WTC11 (cell line): ENCODE measurements around the gene LYSMD1. TPM values are rescaled to one million over a fixed set of nuclear protein-coding genes. Genes with fewer than 3 reads are reported as not detected.

Experiments used
- ATAC-seq: fragments of 200-7000 bp; cut with Tn5 transposase; 2 replicates; pipeline ENCODE4 v1.10.0; 2021; ENCODE audit warnings: mild to moderate bottlenecking, moderate library complexity
- CTCF ChIA-PET: fragments of 300-600 bp; sonication (Branson Sonifier 250); formaldehyde crosslinking; loops from one replicate; lab custom pipeline; 2021; ENCODE audit warnings: antibody characterized with exemption; lab: Charles Lee
- POLR2A ChIA-PET: fragments of 350-600 bp; sonication (Branson Sonifier 250); formaldehyde crosslinking; loops from one replicate; lab custom pipeline; 2021; ENCODE audit warnings: antibody characterized with exemption; lab: Charles Lee
- DNase-seq: peaks from one replicate; pipeline ENCODE4 v3.0.0; 2021; ENCODE audit warnings: low spot score
- H3K27ac Mint-ChIP-seq: 2 replicates; pipeline ENCODE4 v1.8.0; 2021; ENCODE audit warnings: mixed read lengths
- H3K27me3 Mint-ChIP-seq: 2 replicates; pipeline ENCODE4 v1.8.0; 2021; ENCODE audit warnings: low read depth, mild to moderate bottlenecking, moderate library complexity, mixed read lengths
- H3K36me3 Mint-ChIP-seq: 2 replicates; pipeline ENCODE4 v1.8.0; 2021; ENCODE audit warnings: mixed read lengths
- H3K4me1 Mint-ChIP-seq: 2 replicates; pipeline ENCODE4 v1.8.0; 2022; ENCODE audit warnings: mixed read lengths
- H3K4me3 Mint-ChIP-seq: 2 replicates; pipeline ENCODE4 v1.8.0; 2021; ENCODE audit warnings: mild to moderate bottlenecking, moderate library complexity, mixed read lengths
- H3K9me3 Mint-ChIP-seq: 2 replicates; pipeline ENCODE4 v1.8.0; 2021; ENCODE audit warnings: mixed read lengths
- CREB1 ChIP-seq: sonication (generic); formaldehyde crosslinking; IDR thresholded peaks from 2 replicates; pipeline ENCODE4 v1.8.0; 2023; ENCODE audit warnings: mild to moderate bottlenecking, missing genetic modification reagents
- E2F5 ChIP-seq: sonication (generic); formaldehyde crosslinking; IDR thresholded peaks from 2 replicates; pipeline ENCODE4 v1.8.1; 2022; ENCODE audit warnings: mild to moderate bottlenecking, moderate library complexity, missing genetic modification reagents
- ELF4 ChIP-seq: sonication (generic); formaldehyde crosslinking; IDR thresholded peaks from 2 replicates; pipeline ENCODE4 v1.8.1; 2022; ENCODE audit warnings: low read depth, mild to moderate bottlenecking, moderate library complexity, missing genetic modification reagents
- ESRRA ChIP-seq: sonication (generic); formaldehyde crosslinking; IDR thresholded peaks from 2 replicates; pipeline ENCODE4 v1.8.1; 2022; ENCODE audit warnings: mild to moderate bottlenecking, missing genetic modification reagents, borderline replicate concordance
- ETV6 ChIP-seq: sonication (generic); formaldehyde crosslinking; IDR thresholded peaks from 2 replicates; pipeline ENCODE4 v1.8.1; 2022; ENCODE audit warnings: mild to moderate bottlenecking, missing genetic modification reagents
- HMGA2 ChIP-seq: fragments of 250-450 bp; sonication (Bioruptor Pico); IDR thresholded peaks from 2 replicates; pipeline ENCODE4 v1.4.0; 2021; ENCODE audit warnings: mild to moderate bottlenecking, moderate library complexity
- MXD4 ChIP-seq: fragments of 250-450 bp; sonication (Bioruptor Pico); IDR thresholded peaks from 2 replicates; pipeline ENCODE4 v1.8.0; 2021; ENCODE audit warnings: mild to moderate bottlenecking, moderate library complexity, borderline replicate concordance
- MYBL2 ChIP-seq: sonication (generic); formaldehyde crosslinking; IDR thresholded peaks from 2 replicates; pipeline ENCODE4 v1.8.1; 2023; ENCODE audit warnings: mild to moderate bottlenecking, moderate library complexity, missing genetic modification reagents
- NFE2L1 ChIP-seq: sonication (generic); formaldehyde crosslinking; IDR thresholded peaks from 2 replicates; pipeline ENCODE4 v1.8.1; 2023; ENCODE audit warnings: missing genetic modification reagents
- NR2C2 ChIP-seq: sonication (generic); formaldehyde crosslinking; IDR thresholded peaks from 2 replicates; pipeline ENCODE4 v1.8.0; 2022; ENCODE audit warnings: mild to moderate bottlenecking, missing genetic modification reagents
- NR3C1 ChIP-seq: sonication (generic); formaldehyde crosslinking; conservative IDR thresholded peaks from 2 replicates; pipeline ENCODE4 v1.8.1; 2023; ENCODE audit warnings: low read depth, mild to moderate bottlenecking, missing genetic modification reagents
- TEAD1 ChIP-seq: sonication (generic); formaldehyde crosslinking; IDR thresholded peaks from 2 replicates; pipeline ENCODE4 v1.8.0; 2022; ENCODE audit warnings: mild to moderate bottlenecking, missing genetic modification reagents
- TEAD4 ChIP-seq: sonication (generic); formaldehyde crosslinking; IDR thresholded peaks from 2 replicates; pipeline ENCODE4 v1.8.0; 2022; ENCODE audit warnings: mild to moderate bottlenecking, missing genetic modification reagents
- USF1 ChIP-seq: sonication (generic); formaldehyde crosslinking; IDR thresholded peaks from 2 replicates; pipeline ENCODE4 v1.8.0; 2022; ENCODE audit warnings: mild to moderate bottlenecking, missing genetic modification reagents
- ZMAT4 ChIP-seq: fragments of 250-450 bp; sonication (Bioruptor Pico); IDR thresholded peaks from 2 replicates; pipeline ENCODE4 v1.9.0; 2021; ENCODE audit warnings: mild to moderate bottlenecking
- ZNF263 ChIP-seq: sonication (generic); formaldehyde crosslinking; IDR thresholded peaks from 2 replicates; pipeline ENCODE4 v1.8.1; 2022; ENCODE audit warnings: low read depth, mild to moderate bottlenecking, moderate library complexity, missing genetic modification reagents
- ZNF416 ChIP-seq: fragments of 250-450 bp; sonication (Bioruptor Pico); IDR thresholded peaks from 2 replicates; pipeline ENCODE4 v1.9.0; 2021; ENCODE audit warnings: mild to moderate bottlenecking, inconsistent platforms
- ZNF671 ChIP-seq: fragments of 250-450 bp; sonication (Bioruptor Pico); IDR thresholded peaks from 2 replicates; pipeline ENCODE4 v1.8.0; 2021; ENCODE audit warnings: mild to moderate bottlenecking
- total RNA-seq: library from RNA; stranded (reverse); gene quantifications from 3 replicates; pipeline ENCODE4 v1.2.3, GENCODE V29; 2021
- TF ChIP-seq, protein P1 (sequence below): sonication (generic); formaldehyde crosslinking; IDR thresholded peaks from 2 replicates; pipeline ENCODE4 v1.8.1; 2023; ENCODE audit warnings: mild to moderate bottlenecking, missing genetic modification reagents
- TF ChIP-seq, protein P2 (sequence below): sonication (generic); formaldehyde crosslinking; IDR thresholded peaks from 2 replicates; pipeline ENCODE4 v1.8.0; 2022; ENCODE audit warnings: mild to moderate bottlenecking, missing genetic modification reagents
- TF ChIP-seq, protein P3 (sequence below): fragments of 250-450 bp; sonication (Bioruptor Pico); IDR thresholded peaks from 2 replicates; pipeline ENCODE4 v2.1.2; 2022; ENCODE audit warnings: mild to moderate bottlenecking, moderate library complexity

The LYSMD1 gene
- total RNA-seq, 1 experiment from 2014 or later, result 7.8 TPM

DNA sequence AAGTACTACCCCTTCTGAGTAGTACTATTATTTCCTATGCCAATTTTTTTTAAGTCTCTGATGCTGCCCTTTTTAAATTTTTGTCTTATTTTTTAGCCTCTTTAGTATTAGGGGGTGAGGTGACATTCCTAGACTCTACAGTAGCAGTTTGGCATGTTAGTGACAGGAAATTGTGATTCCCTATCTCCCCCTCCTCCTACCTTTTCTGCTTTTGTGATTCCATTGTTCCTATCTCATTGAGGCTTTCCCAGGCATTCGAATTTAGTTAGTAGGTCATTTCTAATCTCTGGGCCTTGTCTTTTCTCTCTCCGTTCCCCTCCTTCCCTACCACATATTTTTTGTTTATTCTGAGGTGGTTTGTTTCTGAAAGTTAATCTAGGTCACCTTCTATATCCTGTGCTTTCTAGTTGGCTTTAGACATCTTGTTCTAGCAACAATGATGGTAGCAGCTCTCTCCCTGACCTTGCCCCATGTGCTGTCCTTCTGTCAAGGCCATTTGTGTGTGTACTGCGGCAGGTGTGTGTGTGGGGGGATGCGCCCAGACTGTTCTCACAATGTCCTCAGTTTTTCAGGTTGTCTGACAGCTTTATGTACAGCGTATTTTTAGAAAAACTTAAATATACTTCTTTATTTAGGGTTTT lies 40.8 kb downstream of the LYSMD1 start:
- DNase-seq (no peak), ATAC-seq (peak; percentile 53)
- ChIA-PET CTCF (interaction anchor here (0.8 to 2.0 kb wide), 4 partner anchors 9 to 55 kb away, joined by 3 to 23 read pairs (median 3); no protein-coding TSS in a partner anchor), POLR2A (no interaction called here)
- peak overlapping the region; percentile 11; the same call in 1 of the 2 replicates for H3K27ac Mint-ChIP-seq
- peaks cover 22% of the 10 kb centered on the region for H3K4me1 Mint-ChIP-seq
- H3K27me3 Mint-ChIP-seq, result no peaks in the 10 kb centered on the region; the same call in 1 of the 2 replicates
- H3K9me3 Mint-ChIP-seq, result no peaks in the 10 kb centered on the region
- no peak overlapping the region for H3K4me3 Mint-ChIP-seq
- no peak for TF ChIP-seq HMGA2 (CRISPR knock-in tag)
- TF ChIP-seq, protein P1, sequence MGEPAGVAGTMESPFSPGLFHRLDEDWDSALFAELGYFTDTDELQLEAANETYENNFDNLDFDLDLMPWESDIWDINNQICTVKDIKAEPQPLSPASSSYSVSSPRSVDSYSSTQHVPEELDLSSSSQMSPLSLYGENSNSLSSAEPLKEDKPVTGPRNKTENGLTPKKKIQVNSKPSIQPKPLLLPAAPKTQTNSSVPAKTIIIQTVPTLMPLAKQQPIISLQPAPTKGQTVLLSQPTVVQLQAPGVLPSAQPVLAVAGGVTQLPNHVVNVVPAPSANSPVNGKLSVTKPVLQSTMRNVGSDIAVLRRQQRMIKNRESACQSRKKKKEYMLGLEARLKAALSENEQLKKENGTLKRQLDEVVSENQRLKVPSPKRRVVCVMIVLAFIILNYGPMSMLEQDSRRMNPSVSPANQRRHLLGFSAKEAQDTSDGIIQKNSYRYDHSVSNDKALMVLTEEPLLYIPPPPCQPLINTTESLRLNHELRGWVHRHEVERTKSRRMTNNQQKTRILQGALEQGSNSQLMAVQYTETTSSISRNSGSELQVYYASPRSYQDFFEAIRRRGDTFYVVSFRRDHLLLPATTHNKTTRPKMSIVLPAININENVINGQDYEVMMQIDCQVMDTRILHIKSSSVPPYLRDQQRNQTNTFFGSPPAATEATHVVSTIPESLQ (CRISPR knock-in tag), result no peak
- TF ChIP-seq TEAD4 (CRISPR knock-in tag), result no peak
- TF ChIP-seq ETV6, result no peak
- TF ChIP-seq ZMAT4 (CRISPR knock-in tag), result no peak
- TF ChIP-seq E2F5, result no peak
- H3K36me3 Mint-ChIP-seq, result no peaks in the 10 kb centered on the region

DNA sequence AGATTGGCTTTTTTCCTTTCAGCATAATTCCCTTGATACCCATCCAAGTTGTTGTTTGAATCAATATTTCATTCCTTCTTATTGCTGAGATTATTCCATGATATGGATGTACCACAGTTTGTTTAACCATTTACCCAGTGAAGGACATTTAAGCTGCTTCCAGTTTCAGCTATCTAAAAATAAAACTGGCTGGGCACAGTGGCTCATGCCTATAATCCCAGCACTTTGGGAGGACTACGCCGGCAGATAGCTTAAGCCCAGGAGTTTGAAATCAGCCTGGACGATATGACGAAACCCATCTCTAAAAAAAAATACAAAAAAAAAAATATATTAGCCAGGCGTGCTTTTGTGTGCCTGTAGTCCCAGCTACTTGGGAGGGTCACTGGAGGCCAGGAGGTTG lies 51.8 kb downstream of the LYSMD1 start:
- TF ChIP-seq ZNF263 (CRISPR knock-in tag) (no peak), MXD4 (CRISPR knock-in tag) (no peak), CREB1 (CRISPR knock-in tag) (no peak), ZNF671 (CRISPR knock-in tag) (no peak), HMGA2 (CRISPR knock-in tag) (no peak), MYBL2 (CRISPR knock-in tag) (no peak), TEAD1 (no peak), ELF4 (CRISPR knock-in tag) (no peak), USF1 (CRISPR knock-in tag) (no peak), ZNF416 (no peak), NR3C1 (CRISPR knock-in tag) (no peak), ESRRA (CRISPR knock-in tag) (no peak), NFE2L1 (CRISPR knock-in tag) (no peak), NR2C2 (CRISPR knock-in tag) (no peak)
- TF ChIP-seq, protein P2, sequence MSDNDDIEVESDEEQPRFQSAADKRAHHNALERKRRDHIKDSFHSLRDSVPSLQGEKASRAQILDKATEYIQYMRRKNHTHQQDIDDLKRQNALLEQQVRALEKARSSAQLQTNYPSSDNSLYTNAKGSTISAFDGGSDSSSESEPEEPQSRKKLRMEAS, result no peak
- TF ChIP-seq, protein P3, sequence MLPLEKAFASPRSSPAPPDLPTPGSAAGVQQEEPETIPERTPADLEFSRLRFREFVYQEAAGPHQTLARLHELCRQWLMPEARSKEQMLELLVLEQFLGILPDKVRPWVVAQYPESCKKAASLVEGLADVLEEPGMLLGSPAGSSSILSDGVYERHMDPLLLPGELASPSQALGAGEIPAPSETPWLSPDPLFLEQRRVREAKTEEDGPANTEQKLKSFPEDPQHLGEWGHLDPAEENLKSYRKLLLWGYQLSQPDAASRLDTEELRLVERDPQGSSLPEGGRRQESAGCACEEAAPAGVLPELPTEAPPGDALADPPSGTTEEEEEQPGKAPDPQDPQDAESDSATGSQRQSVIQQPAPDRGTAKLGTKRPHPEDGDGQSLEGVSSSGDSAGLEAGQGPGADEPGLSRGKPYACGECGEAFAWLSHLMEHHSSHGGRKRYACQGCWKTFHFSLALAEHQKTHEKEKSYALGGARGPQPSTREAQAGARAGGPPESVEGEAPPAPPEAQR, result no peak
- H3K9me3 Mint-ChIP-seq, result no peaks in the 10 kb centered on the region
- no peaks in the 10 kb centered on the region for H3K27me3 Mint-ChIP-seq
- CTCF ChIA-PET, result interaction anchor here (0.7 to 11.6 kb wide), 6 partner anchors 14 to 135 kb away, joined by 3 to 77 read pairs (median 3); partner anchors contain the start of gene TNFAIP8L2
- DNase-seq (no peak), ATAC-seq (no peak)
- POLR2A ChIA-PET, result no interaction called here
- H3K36me3 Mint-ChIP-seq, result no peaks in the 10 kb centered on the region
- H3K4me1 Mint-ChIP-seq, result no peaks in the 10 kb centered on the region
- H3K4me3 Mint-ChIP-seq, result no peak overlapping the region
- H3K27ac Mint-ChIP-seq, result no peak overlapping the region

Other genes starting within 250 kb of the LYSMD1 start
- gene SETDB1, start 239.5 kb downstream of the LYSMD1 start, total RNA-seq, result 48.1 to 53.1 TPM (median 48.8 TPM) in 3 replicates
- gene CERS2, start 191.1 kb downstream of the LYSMD1 start, total RNA-seq, result 182 to 203 TPM (median 200 TPM) in 3 replicates
- 1.5 to 1.6 TPM (median 1.6 TPM) in 3 replicates for gene ANXA9, start 183.6 kb downstream of the LYSMD1 start, total RNA-seq
- gene MINDY1, start 159.0 kb downstream of the LYSMD1 start, total RNA-seq, result 10.1 to 11.2 TPM (median 11.0 TPM) in 3 replicates
- 24.5 to 29.6 TPM (median 28.5 TPM) in 3 replicates for gene PRUNE1, start 157.5 kb downstream of the LYSMD1 start, total RNA-seq
- gene BNIPL, start 129.3 kb downstream of the LYSMD1 start, total RNA-seq, result 2.5 to 4.0 TPM (median 3.8 TPM) in 3 replicates
- gene C1orf56, start 118.2 kb downstream of the LYSMD1 start, total RNA-seq, result 2.9 to 5.4 TPM (median 3.6 TPM) in 3 replicates
- gene CDC42SE1, start 106.3 kb downstream of the LYSMD1 start, total RNA-seq, result 72.8 to 76.3 TPM (median 75.5 TPM) in 3 replicates
- gene MLLT11, start 105.5 kb downstream of the LYSMD1 start, total RNA-seq, result 12.7 to 16.4 TPM (median 13.6 TPM) in 3 replicates
- gene GABPB2, start 95.1 kb downstream of the LYSMD1 start, total RNA-seq, result 1.4 to 3.3 TPM (median 1.7 TPM) in 3 replicates
- 16.3 to 21.0 TPM (median 18.1 TPM) in 3 replicates for gene SEMA6C, start 19.3 kb downstream of the LYSMD1 start, total RNA-seq
- 0.15 TPM in 1 of 3 replicates, not detected in the others for gene TNFAIP8L2, start 9.3 kb downstream of the LYSMD1 start, total RNA-seq
- 35.3 to 45.3 TPM (median 35.8 TPM) in 3 replicates for gene SCNM1, start 242 bp upstream of the LYSMD1 start, total RNA-seq
- 0.66 to 0.82 TPM (median 0.79 TPM) in 3 replicates for gene TMOD4, start 10.1 kb upstream of the LYSMD1 start, total RNA-seq
- gene VPS72, start 24.3 kb upstream of the LYSMD1 start, total RNA-seq, result 87.2 to 103 TPM (median 97.6 TPM) in 3 replicates
- 77.8 to 84.8 TPM (median 81.3 TPM) in 3 replicates for gene PIP5K1A, start 32.6 kb upstream of the LYSMD1 start, total RNA-seq
- gene PSMD4, start 88.8 kb upstream of the LYSMD1 start, total RNA-seq, result 184 to 202 TPM (median 186 TPM) in 3 replicates
- 54.1 to 56.8 TPM (median 55.1 TPM) in 3 replicates for gene ZNF687, start 116.4 kb upstream of the LYSMD1 start, total RNA-seq
- 25.6 to 33.6 TPM (median 30.5 TPM) in 3 replicates for gene PI4KB, start 161.5 kb upstream of the LYSMD1 start, total RNA-seq
- gene RFX5, start 181.3 kb upstream of the LYSMD1 start, total RNA-seq, result 59.2 to 69.2 TPM (median 67.7 TPM) in 3 replicates
- 17.9 to 23.9 TPM (median 20.2 TPM) in 3 replicates for gene SELENBP1, start 206.8 kb upstream of the LYSMD1 start, total RNA-seq
- 360 to 414 TPM (median 383 TPM) in 3 replicates for gene PSMB4, start 233.7 kb upstream of the LYSMD1 start, total RNA-seq